ENCODE data around the gene ARHGEF19. TPM values are rescaled to one million over a fixed set of nuclear protein-coding genes. Genes with fewer than 3 reads are reported as not detected.

ARHGEF19 gene
- total and polyA plus RNA-seq, 2 of the 13 experiments (the other 11 are each of a cell fraction or from before 2014, with no cell fraction given) = 1.7 to 1.8 TPM

DNA sequence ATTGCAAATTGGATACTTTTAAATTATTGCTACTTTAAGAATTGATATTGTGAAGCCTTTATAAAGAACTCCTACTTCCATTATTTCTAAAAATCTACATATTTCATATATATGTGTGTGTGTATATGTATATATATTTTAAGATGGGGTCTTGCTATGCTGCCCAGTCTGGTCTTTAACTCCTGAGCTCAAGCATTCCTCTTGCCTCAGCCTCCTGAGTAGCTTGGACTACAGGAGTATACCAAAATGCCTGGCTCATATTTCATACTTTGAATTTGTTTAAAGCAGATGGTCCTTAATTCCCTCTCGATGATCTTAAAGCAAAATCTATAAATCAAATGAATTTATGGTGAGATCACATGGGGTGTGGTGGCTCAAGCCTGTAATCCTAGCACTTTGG is 49.6 kb upstream of the ARHGEF19 start:
- Histone ChIP-seq H3K4me3 (replicated peaks in 1 of 3; ENCODE audit: insufficient read depth in 1 of 3, low read depth in 2 of 3, low read length in 3 of 3) (no peak overlapping the region), H3K4me2 (ENCODE audit: low read depth, low read length) (no peak overlapping the region), H3K4me1 (ENCODE audit: insufficient read depth, low read length) (no peaks in the 10 kb centered on the region), H3K27me3 (ENCODE audit: control insufficient read depth in 1 of 2, insufficient read depth in 2 of 2, low read length in 2 of 2) (no peaks in the 10 kb centered on the region; a peak in 1 of 5 replicates), H2AFZ (ENCODE audit: low read length) (no peak overlapping the region), H3K36me3 (replicated peaks in 1 of 2; ENCODE audit: control insufficient read depth in 1 of 2, insufficient read depth in 2 of 2, low read length in 2 of 2) (peaks cover 0 to 6% of the 10 kb centered on the region in 2 experiments; a peak in 2 of 5 replicates), H3K9me3 (ENCODE audit: low read length) (no peaks in the 10 kb centered on the region), H3K79me2 (ENCODE audit: insufficient read depth, low read length) (no peaks in the 10 kb centered on the region), H3K9ac (ENCODE audit: insufficient read depth, low read depth, low read length) (no peak overlapping the region), H4K20me1 (ENCODE audit: insufficient read depth, low read length) (no peaks in the 10 kb centered on the region), H3K27ac (ENCODE audit: extremely low read length, insufficient read depth, low read length) (no peak overlapping the region)
- ChIA-PET CTCF (ENCODE audit: low intra/inter-chr PET ratio, low total read pairs) (no interaction called here), POLR2A (no interaction called here)
- intact Hi-C loops (cut with micrococcal nuclease; ENCODE audit: unreplicated experiment) = no loop called here
- WGBS (ENCODE audit: low lambda C conversion rate) = 94% methylated on average over 1 of the region's 1 CpG
- no peak for DNase-seq (ENCODE audit: low spot score)
- FAIRE-seq = no peak
- no TSS peak for BruUV-seq (replicated peaks)
- in situ Hi-C loops (cut with HindIII; ENCODE audit: extremely low pct_ligation_motif_present, low pct_unique_long_range_greater_than_20kb) = no loop called here
- ATAC-seq = no peak
- no peak for TF ChIP-seq EZH2 (conservative IDR thresholded peaks at IDR 0.05; ENCODE audit: low read depth, low read length)
- TF ChIP-seq ZNF121 (CRISPR knock-in tag; IDR thresholded peaks at IDR 0.05) = peak; percentile 75

GRCh38 chr1:16260814-16261213 is 48.4 kb upstream of the ARHGEF19 start:
- intact Hi-C loops (cut with micrococcal nuclease; ENCODE audit: unreplicated experiment) (no loop called here), in situ Hi-C loops (cut with HindIII; ENCODE audit: extremely low pct_ligation_motif_present, low pct_unique_long_range_greater_than_20kb) (no loop called here)
- no peak overlapping the region for H3K4me3 ChIP-seq (replicated peaks in 1 of 3; ENCODE audit: insufficient read depth in 1 of 3, low read depth in 2 of 3, low read length in 3 of 3)
- ATAC-seq = no peak
- no peaks in the 10 kb centered on the region for H3K79me2 ChIP-seq (ENCODE audit: insufficient read depth, low read length)
- H3K9me3 ChIP-seq (ENCODE audit: low read length) = no peaks in the 10 kb centered on the region
- peaks cover 0 to 15% of the 10 kb centered on the region in 2 experiments; a peak in 4 of 5 replicates for H3K36me3 ChIP-seq (replicated peaks in 1 of 2; ENCODE audit: control insufficient read depth in 1 of 2, insufficient read depth in 2 of 2, low read length in 2 of 2)
- no peak overlapping the region for H3K9ac ChIP-seq (ENCODE audit: insufficient read depth, low read depth, low read length)
- no peaks in the 10 kb centered on the region for H3K27me3 ChIP-seq (ENCODE audit: control insufficient read depth in 1 of 2, insufficient read depth in 2 of 2, low read length in 2 of 2)
- BruUV-seq (replicated peaks) = no TSS peak
- ChIA-PET CTCF (ENCODE audit: low intra/inter-chr PET ratio, low total read pairs) (no interaction called here), POLR2A (no interaction called here)
- H4K20me1 ChIP-seq (ENCODE audit: insufficient read depth, low read length) = no peaks in the 10 kb centered on the region
- H3K4me1 ChIP-seq (ENCODE audit: insufficient read depth, low read length) = no peaks in the 10 kb centered on the region
- TF ChIP-seq, protein P1, sequence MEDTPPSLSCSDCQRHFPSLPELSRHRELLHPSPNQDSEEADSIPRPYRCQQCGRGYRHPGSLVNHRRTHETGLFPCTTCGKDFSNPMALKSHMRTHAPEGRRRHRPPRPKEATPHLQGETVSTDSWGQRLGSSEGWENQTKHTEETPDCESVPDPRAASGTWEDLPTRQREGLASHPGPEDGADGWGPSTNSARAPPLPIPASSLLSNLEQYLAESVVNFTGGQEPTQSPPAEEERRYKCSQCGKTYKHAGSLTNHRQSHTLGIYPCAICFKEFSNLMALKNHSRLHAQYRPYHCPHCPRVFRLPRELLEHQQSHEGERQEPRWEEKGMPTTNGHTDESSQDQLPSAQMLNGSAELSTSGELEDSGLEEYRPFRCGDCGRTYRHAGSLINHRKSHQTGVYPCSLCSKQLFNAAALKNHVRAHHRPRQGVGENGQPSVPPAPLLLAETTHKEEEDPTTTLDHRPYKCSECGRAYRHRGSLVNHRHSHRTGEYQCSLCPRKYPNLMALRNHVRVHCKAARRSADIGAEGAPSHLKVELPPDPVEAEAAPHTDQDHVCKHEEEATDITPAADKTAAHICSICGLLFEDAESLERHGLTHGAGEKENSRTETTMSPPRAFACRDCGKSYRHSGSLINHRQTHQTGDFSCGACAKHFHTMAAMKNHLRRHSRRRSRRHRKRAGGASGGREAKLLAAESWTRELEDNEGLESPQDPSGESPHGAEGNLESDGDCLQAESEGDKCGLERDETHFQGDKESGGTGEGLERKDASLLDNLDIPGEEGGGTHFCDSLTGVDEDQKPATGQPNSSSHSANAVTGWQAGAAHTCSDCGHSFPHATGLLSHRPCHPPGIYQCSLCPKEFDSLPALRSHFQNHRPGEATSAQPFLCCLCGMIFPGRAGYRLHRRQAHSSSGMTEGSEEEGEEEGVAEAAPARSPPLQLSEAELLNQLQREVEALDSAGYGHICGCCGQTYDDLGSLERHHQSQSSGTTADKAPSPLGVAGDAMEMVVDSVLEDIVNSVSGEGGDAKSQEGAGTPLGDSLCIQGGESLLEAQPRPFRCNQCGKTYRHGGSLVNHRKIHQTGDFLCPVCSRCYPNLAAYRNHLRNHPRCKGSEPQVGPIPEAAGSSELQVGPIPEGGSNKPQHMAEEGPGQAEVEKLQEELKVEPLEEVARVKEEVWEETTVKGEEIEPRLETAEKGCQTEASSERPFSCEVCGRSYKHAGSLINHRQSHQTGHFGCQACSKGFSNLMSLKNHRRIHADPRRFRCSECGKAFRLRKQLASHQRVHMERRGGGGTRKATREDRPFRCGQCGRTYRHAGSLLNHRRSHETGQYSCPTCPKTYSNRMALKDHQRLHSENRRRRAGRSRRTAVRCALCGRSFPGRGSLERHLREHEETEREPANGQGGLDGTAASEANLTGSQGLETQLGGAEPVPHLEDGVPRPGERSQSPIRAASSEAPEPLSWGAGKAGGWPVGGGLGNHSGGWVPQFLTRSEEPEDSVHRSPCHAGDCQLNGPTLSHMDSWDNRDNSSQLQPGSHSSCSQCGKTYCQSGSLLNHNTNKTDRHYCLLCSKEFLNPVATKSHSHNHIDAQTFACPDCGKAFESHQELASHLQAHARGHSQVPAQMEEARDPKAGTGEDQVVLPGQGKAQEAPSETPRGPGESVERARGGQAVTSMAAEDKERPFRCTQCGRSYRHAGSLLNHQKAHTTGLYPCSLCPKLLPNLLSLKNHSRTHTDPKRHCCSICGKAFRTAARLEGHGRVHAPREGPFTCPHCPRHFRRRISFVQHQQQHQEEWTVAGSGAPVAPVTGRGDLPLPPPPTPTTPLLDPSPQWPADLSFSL (CRISPR knock-in tag; IDR thresholded peaks at IDR 0.05) = no peak
- no peak for TF ChIP-seq SP1 (IDR thresholded peaks at IDR 0.05)
- no peak for TF ChIP-seq SP1 (CRISPR knock-in tag; IDR thresholded peaks at IDR 0.05)
- no peak for TF ChIP-seq REPIN1 (CRISPR knock-in tag; IDR thresholded peaks at IDR 0.05; ENCODE audit: borderline replicate concordance, low read depth)
- no peak for TF ChIP-seq CREM (IDR thresholded peaks at IDR 0.05)
- no peak for TF ChIP-seq CREM (CRISPR knock-in tag; IDR thresholded peaks at IDR 0.05)
- no peak overlapping the region for H3K4me2 ChIP-seq (ENCODE audit: low read depth, low read length)
- no peak for DNase-seq (ENCODE audit: low spot score)
- H3K27ac ChIP-seq (ENCODE audit: extremely low read length, insufficient read depth, low read length) = no peak overlapping the region
- no peak overlapping the region for H2AFZ ChIP-seq (ENCODE audit: low read length)
- FAIRE-seq = no peak
- 94% methylated on average over 1 of the region's 1 CpG for WGBS (ENCODE audit: low lambda C conversion rate)

All from HepG2 (cell line).